Stromal cell of bone marrow (primary cell): ENCODE results near the gene LINC00237.

Source experiments
- DNase-seq: peaks from one replicate; pipeline ENCODE4 v3.0.0-alpha.2; 2012; ENCODE audit warnings: low read depth

Gene LINC00237

GRCh38 chr20:21047981-21048380, 58.2 kb downstream of the LINC00237 start:
- no peak for DNase-seq

GRCh38 chr20:21046413-21047070, 59.6 kb downstream of the LINC00237 start:
- DNase-seq, result no peak
